NCI-H446 treated with DMSO at 0.1 percent for 48 hours (cell line): ENCODE measurements around the gene MAD1L1.

ENCODE experiments used
- DNase-seq: peaks from one replicate; lab custom pipeline; 2025; lab: John Stamatoyannopoulos, UW

MAD1L1 gene

GRCh38 chr7:2218444-2218785, 14.3 kb downstream of the MAD1L1 start:
- DNase-seq, result no peak

- DNase-seq, result no peak
These were observed 14.9 kb downstream of the MAD1L1 start for GRCh38 chr7:2217716-2218443.

- no peak for DNase-seq
These were observed 15.5 kb downstream of the MAD1L1 start for GRCh38 chr7:2217206-2217605.

- no peak for DNase-seq
These were observed 16.9 kb downstream of the MAD1L1 start for GRCh38 chr7:2215851-2216250.

GRCh38 chr7:2214636-2215035, 18.1 kb downstream of the MAD1L1 start:
- no peak for DNase-seq

GRCh38 chr7:2213551-2214215, 19.1 kb downstream of the MAD1L1 start:
- no peak for DNase-seq

GRCh38 chr7:2212906-2213305, 19.8 kb downstream of the MAD1L1 start:
- no peak for DNase-seq

GRCh38 chr7:2211926-2212325, 20.8 kb downstream of the MAD1L1 start:
- DNase-seq, result no peak

- no peak for DNase-seq
These were observed 21.4 kb downstream of the MAD1L1 start for GRCh38 chr7:2211259-2211880.

GRCh38 chr7:2210551-2211258, 22.0 kb downstream of the MAD1L1 start:
- DNase-seq, result no peak

- no peak for DNase-seq
These were observed 22.8 kb downstream of the MAD1L1 start for GRCh38 chr7:2209961-2210323.

GRCh38 chr7:2209146-2209960, 23.4 kb downstream of the MAD1L1 start:
- no peak for DNase-seq

- no peak for DNase-seq
These were observed 24.0 kb downstream of the MAD1L1 start for GRCh38 chr7:2208712-2209111.

- DNase-seq, result no peak
These were observed 27.5 kb downstream of the MAD1L1 start for GRCh38 chr7:2205036-2205780.

- DNase-seq, result no peak
These were observed 28.3 kb downstream of the MAD1L1 start for GRCh38 chr7:2204446-2204845.

- no peak for DNase-seq
These were observed 28.9 kb downstream of the MAD1L1 start for GRCh38 chr7:2203766-2204300.

GRCh38 chr7:2202901-2203765, 29.6 kb downstream of the MAD1L1 start:
- DNase-seq, result no peak

- DNase-seq, result no peak
These were observed 30.4 kb downstream of the MAD1L1 start for GRCh38 chr7:2202361-2202761.

- DNase-seq, result no peak
These were observed 30.9 kb downstream of the MAD1L1 start for GRCh38 chr7:2201686-2202360.
